H1 (cell line): ENCODE measurements around the gene CSRNP3. TPM values are rescaled to one million over a fixed set of nuclear protein-coding genes. Genes with fewer than 3 reads are reported as not detected.
A peak's percentile ranks its signal among the peaks of the same experiment; 100 is the strongest.

Experiments
- CTCF ChIA-PET: fragments of 300-600 bp; sonication (Branson Sonifier 250); formaldehyde crosslinking; loops from one replicate; lab custom pipeline; 2021; ENCODE audit not compliant: partially characterized antibody; lab: Charles Lee
- POLR2A ChIA-PET: fragments of 300-600 bp; sonication (Branson Sonifier 250); formaldehyde crosslinking; loops from one replicate; lab custom pipeline; 2021; ENCODE audit warnings: inconsistent platforms; ENCODE audit not compliant: partially characterized antibody; lab: Charles Lee
- DNase-seq, 2 experiments: peaks; one replicate each; pipeline versions ENCODE4 v3.0.0 to v3.0.0-alpha.2; 2010 to 2022; ENCODE audit warnings: low spot score in 2 of 2, low read depth in 1 of 2, mixed read lengths in 1 of 2
- FAIRE-seq: peaks from 2 replicates; lab custom pipeline; 2011; peaks lifted over from hg19 to GRCh38; lab: Jason Lieb, UNC
- H2AFZ ChIP-seq: 2 replicates; pipeline ENCODE4 v1.8.1; 2012; ENCODE audit warnings: low read length, inconsistent platforms
- H2AK5ac ChIP-seq: 2 replicates; pipeline ENCODE4 v1.6.1; 2013; ENCODE audit warnings: low read depth, low read length
- H2BK120ac ChIP-seq: replicated peaks from 2 replicates; pipeline ENCODE3; 2013; ENCODE audit warnings: low read depth, low read length, inconsistent platforms
- H2BK12ac ChIP-seq: 2 replicates; pipeline ENCODE4 v1.6.1; 2013; ENCODE audit warnings: low read depth, low read length
- H2BK15ac ChIP-seq: 2 replicates; pipeline ENCODE4 v1.6.1; 2013; ENCODE audit warnings: low read length
- H2BK20ac ChIP-seq: 2 replicates; pipeline ENCODE4 v1.6.1; 2013; ENCODE audit warnings: low read length
- H2BK5ac ChIP-seq: 2 replicates; pipeline ENCODE4 v1.6.1; 2013; ENCODE audit warnings: low read depth, low read length
- H3K14ac ChIP-seq: 2 replicates; pipeline ENCODE4 v1.6.1; 2013; ENCODE audit warnings: inconsistent platforms; ENCODE audit not compliant: insufficient read length
- H3K18ac ChIP-seq: 2 replicates; pipeline ENCODE4 v1.6.1; 2013; ENCODE audit warnings: low read length; ENCODE audit errors: extremely low read depth
- H3K23ac ChIP-seq: 2 replicates; pipeline ENCODE4 v1.6.1; 2013; ENCODE audit warnings: inconsistent platforms; ENCODE audit not compliant: insufficient read length
- H3K23me2 ChIP-seq: 2 replicates; pipeline ENCODE4 v1.6.1; 2013; ENCODE audit warnings: low read depth, low read length
- H3K27ac ChIP-seq: 2 replicates; pipeline ENCODE4 v1.6.1; 2011; ENCODE audit warnings: low read depth, low read length, inconsistent platforms
- H3K27me3 ChIP-seq, 4 experiments: replicated peaks in 1 of 4; 1 replicate in 1 of 4; 2 replicates in 3 of 4; pipeline versions ENCODE4 v1.6.1 to v1.8.1; 2011 to 2013; ENCODE audit warnings: low read length in 3 of 4, mild to moderate bottlenecking in 3 of 4, inconsistent platforms in 2 of 4, mixed read lengths in 2 of 4, moderate library complexity in 1 of 4; ENCODE audit not compliant: control insufficient read depth in 3 of 4, insufficient read depth in 3 of 4; ENCODE audit errors: extremely low read depth in 1 of 4
- H3K36me3 ChIP-seq, 4 experiments: 2 replicates each; pipeline versions ENCODE4 v1.6.1 to v1.8.1; 2011 to 2013; ENCODE audit warnings: mild to moderate bottlenecking in 4 of 4, low read length in 3 of 4, moderate library complexity in 2 of 4, control low read depth in 1 of 4, inconsistent platforms in 1 of 4; ENCODE audit not compliant: insufficient read depth in 4 of 4, control insufficient read depth in 2 of 4
- H3K4ac ChIP-seq: replicated peaks from 2 replicates; pipeline ENCODE3; 2013; ENCODE audit warnings: low read length, low read depth, mixed read lengths, inconsistent platforms; ENCODE audit not compliant: insufficient read length
- H3K4me1 ChIP-seq, 4 experiments: replicated peaks in 1 of 4; 1 replicate in 1 of 4; 2 replicates in 3 of 4; pipeline versions ENCODE4 v1.6.1 to v1.8.1; 2011 to 2013; ENCODE audit warnings: low read length in 3 of 4, inconsistent platforms in 2 of 4, mixed read lengths in 1 of 4; ENCODE audit not compliant: insufficient read depth in 4 of 4, control insufficient read depth in 3 of 4
- H3K4me2 ChIP-seq, 2 experiments: 2 replicates each; pipeline versions ENCODE4 v1.6.1 to v1.8.1; 2011 to 2013; ENCODE audit warnings: low read depth in 2 of 2, low read length in 2 of 2, control low read depth in 1 of 2, inconsistent platforms in 1 of 2, mild to moderate bottlenecking in 1 of 2; ENCODE audit not compliant: insufficient read depth in 1 of 2
- H3K4me3 ChIP-seq, 4 experiments: fragments of 200-600, 300-600 bp in 1 of 4; sonication (generic), shearing (Covaris generic), sonication (Bioruptor Twin) in 1 of 4; 2 replicates each; pipeline versions ENCODE4 v1.5.1 to v1.8.1; 2011 to 2016; ENCODE audit warnings: low read length in 4 of 4, low read depth in 3 of 4, control low read depth in 2 of 4, inconsistent platforms in 2 of 4, mild to moderate bottlenecking in 2 of 4, mixed read lengths in 1 of 4, moderate library complexity in 1 of 4; ENCODE audit not compliant: insufficient read depth in 2 of 4; ENCODE audit errors: extremely low read depth in 1 of 4
- H3K56ac ChIP-seq: replicated peaks from 2 replicates; pipeline ENCODE3; 2013; ENCODE audit warnings: low read depth, mild to moderate bottlenecking, mixed read lengths, low read length, inconsistent platforms; ENCODE audit not compliant: insufficient read length
- H3K79me1 ChIP-seq: 2 replicates; pipeline ENCODE4 v1.6.1; 2013; ENCODE audit warnings: low read depth, low read length, control low read depth
- H3K79me2 ChIP-seq, 2 experiments: 2 replicates each; pipeline versions ENCODE4 v1.6.1 to v1.8.1; 2012 to 2013; ENCODE audit warnings: low read length in 2 of 2, mild to moderate bottlenecking in 2 of 2, inconsistent platforms in 1 of 2; ENCODE audit not compliant: insufficient read depth in 2 of 2, control insufficient read depth in 1 of 2
- H3K9ac ChIP-seq, 4 experiments: replicated peaks in 1 of 4; 1 replicate in 1 of 4; 2 replicates in 3 of 4; pipeline versions ENCODE4 v1.6.1 to v1.8.1; 2011 to 2013; ENCODE audit warnings: low read depth in 3 of 4, low read length in 3 of 4, control low read depth in 2 of 4, mild to moderate bottlenecking in 2 of 4, moderate library complexity in 2 of 4, inconsistent platforms in 1 of 4; ENCODE audit errors: extremely low read depth in 1 of 4
- H3K9me3 ChIP-seq, 2 experiments: 2 replicates each; pipeline versions ENCODE4 v1.6.1 to v1.8.1; 2012 to 2013; ENCODE audit warnings: mild to moderate bottlenecking in 2 of 2, moderate library complexity in 2 of 2, control low read depth in 1 of 2, inconsistent platforms in 1 of 2, low read depth in 1 of 2, low read length in 1 of 2, mixed read lengths in 1 of 2; ENCODE audit not compliant: insufficient read depth in 2 of 2
- H4K20me1 ChIP-seq, 2 experiments: replicated peaks in 1 of 2; 2 replicates each; pipeline versions ENCODE3 to v1.8.1; 2011 to 2013; ENCODE audit warnings: inconsistent platforms in 2 of 2, low read length in 2 of 2, mild to moderate bottlenecking in 1 of 2; ENCODE audit not compliant: insufficient read depth in 2 of 2, control insufficient read depth in 1 of 2
- H4K5ac ChIP-seq: 2 replicates; pipeline ENCODE4 v1.6.1; 2013; ENCODE audit warnings: low read length, low read depth, mixed read lengths, inconsistent platforms; ENCODE audit not compliant: insufficient read length
- H4K8ac ChIP-seq: 2 replicates; pipeline ENCODE4 v1.8.0; 2013; ENCODE audit warnings: mild to moderate bottlenecking, moderate library complexity, low read length, inconsistent platforms; ENCODE audit not compliant: insufficient read depth; ENCODE audit errors: extremely low read depth
- H4K91ac ChIP-seq: replicated peaks from 2 replicates; pipeline ENCODE3; 2013; ENCODE audit warnings: low read length, mixed read lengths, inconsistent platforms; ENCODE audit not compliant: insufficient read length
- CTCF ChIP-seq, 3 experiments: IDR thresholded peaks; 1 replicate in 2 of 3; 2 replicates in 1 of 3; pipeline versions ENCODE4 v1.5.1 to v1.6.1; 2011; ENCODE audit warnings: low read length in 3 of 3, mild to moderate bottlenecking in 3 of 3, inconsistent platforms in 2 of 3, low read depth in 1 of 3, moderate library complexity in 1 of 3; ENCODE audit not compliant: insufficient read depth in 1 of 3; ENCODE audit errors: control extremely low read depth in 1 of 3
- KDM5A ChIP-seq: fragments of 200-600 bp; IDR thresholded peaks from 2 replicates; pipeline ENCODE4 v1.7.1; 2012; ENCODE audit warnings: mild to moderate bottlenecking, low read length, inconsistent platforms, mixed read lengths
- RAD21 ChIP-seq, 2 experiments: IDR thresholded peaks in 1 of 2; conservative IDR thresholded peaks in 1 of 2; 2 replicates each; pipeline ENCODE4 v1.6.1; 2011; ENCODE audit warnings: low read depth in 2 of 2, low read length in 2 of 2, improper control_type of control experiment in 1 of 2, inconsistent platforms in 1 of 2, mild to moderate bottlenecking in 1 of 2, moderate library complexity in 1 of 2
- USF2 ChIP-seq: IDR thresholded peaks from 2 replicates; pipeline ENCODE4 v1.6.1; 2011; ENCODE audit warnings: low read length, improper control_type of control experiment
- WGBS, 2 experiments: shearing (Covaris generic) in 1 of 2; methylation state at CpG; one replicate each; pipeline versions ENCODE4 v1.1.6 to v1.1.7; 2013 to 2015; ENCODE audit warnings: low lambda C conversion rate in 2 of 2, mixed read lengths in 2 of 2, inconsistent platforms in 1 of 2, low coverage in 1 of 2, missing lambda C conversion rate in 1 of 2; ENCODE audit not compliant: insufficient replicate concordance in 2 of 2, insufficient coverage in 1 of 2, insufficient read length in 1 of 2; ENCODE audit errors: extremely low coverage in 1 of 2, missing lambda C conversion rate in 1 of 2; 5-methylcytosine and 5-hydroxymethylcytosine counted together
- polyA plus RNA-seq, 7 experiments: library from polyadenylated mRNA; depleted of rRNA in 3 of 7; stranded (reverse) in 5 of 7; unstranded in 2 of 7; fragments of >200 nt in 5 of 7; fragments of 200-250 nt in 2 of 7; gene quantifications; 1 replicate in 5 of 7; 2 replicates in 1 of 7; 4 replicates in 1 of 7; pipeline versions ENCODE4 v1.2.1 to v1.2.3, GENCODE V29; 2011 to 2013; ENCODE audit warnings: missing spikeins in 2 of 7, mixed read lengths in 2 of 7
- total RNA-seq: library from RNA; stranded (reverse); fragmentation: NEBNext Ultra II Directional; extraction: Animal tissue kit (Norgen Biotek cat#: 25700); gene quantifications from 2 replicates; pipeline ENCODE4 v1.2.1, GENCODE V29; 2021

CSRNP3 gene
- total and polyA plus RNA-seq, 2 of the 8 experiments (the other 6 are each of a cell fraction or from before 2014, with no cell fraction given) = 1.3 to 6.5 TPM

GRCh38 chr2:165698444-165698884, 229.0 kb downstream of the CSRNP3 start:
- Histone ChIP-seq H3K18ac (no peak overlapping the region), H3K79me2 (no peaks in the 10 kb centered on the region), H2AK5ac (no peak overlapping the region), H2BK20ac (peak overlapping the region; percentile 6; the same call in 1 of the 2 replicates), H3K23ac (no peak overlapping the region), H2BK15ac (no peak overlapping the region), H3K14ac (no peak overlapping the region), H3K4ac (no peak overlapping the region), H3K4me1 (peaks cover 0 to 14% (median 5%) of the 10 kb centered on the region in 4 experiments; a peak in 5 of 7 replicates), H4K8ac (no peak overlapping the region), H2BK120ac (no peak overlapping the region), H3K56ac (no peak overlapping the region), H4K91ac (peak overlapping the region; percentile 79), H3K27ac (no peak overlapping the region), H2BK12ac (no peak overlapping the region), H2AFZ (peak overlapping the region; percentile 44; the same call in 1 of the 2 replicates), H3K4me2 (peak overlapping the region in 1 of 2 experiments; percentile 21; a peak in 3 of 4 replicates), H4K5ac (no peak overlapping the region), H4K20me1 (no peaks in the 10 kb centered on the region), H3K23me2 (no peaks in the 10 kb centered on the region), H2BK5ac (peak overlapping the region; percentile 2; the same call in 1 of the 2 replicates), H3K9ac (no peak overlapping the region), H3K9me3 (no peaks in the 10 kb centered on the region), H3K79me1 (no peaks in the 10 kb centered on the region), H3K36me3 (no peaks in the 10 kb centered on the region), H3K27me3 (no peaks in the 10 kb centered on the region), H3K4me3 (no peak overlapping the region; a peak in 1 of 8 replicates)
- DNase-seq (peak in 1 of 2 experiments; percentile 69), FAIRE-seq (peak; percentile 97)
- ChIA-PET CTCF (interaction anchor here (0.7 to 1.3 kb wide), 18 partner anchors 18 to 343 kb away, joined by 3 to 10 read pairs (median 4); no protein-coding TSS in a partner anchor), POLR2A (interaction anchor here (1.6 kb wide), 1 partner anchor 95 kb away, joined by 4 read pairs; the partner anchor contains the start of gene GALNT3)
- 12% methylated on average over 4 of the region's 4 CpGs; no CpG with 5 or more reads in 1 of the 2 experiments for WGBS, 2 experiments
- TF ChIP-seq USF2 (no peak), CTCF (IDR thresholded peaks at IDR 0.05; ENCODE audit: control extremely low read depth in 1 of 3, insufficient read depth in 1 of 3, low read depth in 1 of 3, low read length in 3 of 3) (peak; percentile 26 to 67 (median 45)), RAD21 (IDR thresholded peaks at IDR 0.05 in 1 of 2, conservative IDR thresholded peaks at IDR 0.05 in 1 of 2; ENCODE audit: low read depth in 2 of 2, low read length in 2 of 2) (peak; percentile 65 to 73), KDM5A (no peak)
